Spleen (tissue), 11 donors: ENCODE measurements around the gene SLC46A1. TPM values are rescaled to one million over a fixed set of nuclear protein-coding genes. Genes with fewer than 3 reads are reported as not detected.
A peak's percentile ranks its signal among the peaks of the same experiment; 100 is the strongest.

Experiments used
- DNase-seq: peaks from one replicate; pipeline ENCODE4 v3.0.0-alpha.2; 2020
- H3K27ac ChIP-seq, 8 donors: fragments of 200-600 bp; sonication (generic) in 7 of 8; 1 replicate in 4 of 8; 2 replicates in 4 of 8; pipeline versions ENCODE4 v1.5.0 to v1.8.0; 2016 to 2021; ENCODE audit warnings: inconsistent platforms in 4 of 8, mild to moderate bottlenecking in 4 of 8, moderate library complexity in 1 of 8
- H3K27me3 ChIP-seq, 7 donors: fragments of 200-600 bp; sonication (generic) in 6 of 7; replicated peaks in 1 of 7; 1 replicate in 4 of 7; 2 replicates in 3 of 7; pipeline versions ENCODE4 v1.5.0 to v1.8.0; 2016 to 2021; ENCODE audit warnings: inconsistent platforms in 3 of 7, mild to moderate bottlenecking in 1 of 7
- H3K36me3 ChIP-seq, 6 donors: fragments of 200-600 bp; sonication (generic) in 5 of 6; 1 replicate in 4 of 6; 2 replicates in 2 of 6; pipeline versions ENCODE4 v1.5.0 to v1.8.0; 2016 to 2021; ENCODE audit warnings: inconsistent platforms in 2 of 6
- H3K4me1 ChIP-seq, 6 donors: fragments of 200-600 bp; sonication (generic) in 5 of 6; 1 replicate in 3 of 6; 2 replicates in 3 of 6; pipeline versions ENCODE4 v1.5.0 to v1.8.0; 2016 to 2021; ENCODE audit warnings: inconsistent platforms in 3 of 6
- H3K4me3 ChIP-seq, 8 donors: fragments of 200-600 bp; sonication (generic) in 7 of 8; 1 replicate in 4 of 8; 2 replicates in 4 of 8; pipeline versions ENCODE4 v1.5.0 to v1.8.0; 2016 to 2021; ENCODE audit warnings: inconsistent platforms in 4 of 8, mild to moderate bottlenecking in 4 of 8, moderate library complexity in 2 of 8
- H3K9me3 ChIP-seq, 8 donors: fragments of 200-600 bp; sonication (generic) in 7 of 8; 1 replicate in 4 of 8; 2 replicates in 4 of 8; pipeline versions ENCODE4 v1.5.0 to v1.8.0; 2016 to 2021; ENCODE audit warnings: inconsistent platforms in 4 of 8
- POLR2A ChIP-seq, 3 donors: fragments of 450-650 bp; IDR thresholded peaks; one replicate each; pipeline ENCODE4 v1.5.1; 2017; ENCODE audit warnings: antibody characterized with exemption in 3 of 3, mild to moderate bottlenecking in 1 of 3
- POLR2AphosphoS5 ChIP-seq, 3 donors: sonication (generic); formaldehyde crosslinking; IDR thresholded peaks; one replicate each; pipeline ENCODE4 v1.5.1; 2017; ENCODE audit warnings: antibody characterized with exemption in 3 of 3
- WGBS, 5 donors: extraction: QIAGEN DNeasy Blood & Tissue Kit in 3 of 5; methylation state at CpG; one replicate each; pipeline versions ENCODE4 v1.1.5 to v1.1.7; 2013 to 2018; 5-methylcytosine and 5-hydroxymethylcytosine counted together
- intact Hi-C: fragments of 100-400 bp; cut with DNase I; formaldehyde crosslinking; loops from one replicate; pipeline ENCODE4 v1.15.0; 2023; ENCODE audit warnings: low total_unique reads
- polyA plus RNA-seq, 3 donors: library from polyadenylated mRNA; stranded (reverse); fragments of 200-250 nt; gene quantifications; one replicate each; pipeline ENCODE4 v1.2.1, GENCODE V29; 2013
- total RNA-seq, 7 donors: library from RNA; depleted of rRNA in 3 of 7; stranded (reverse); fragments of >200 nt in 3 of 7; fragmentation: NEBNext Ultra II Directional in 4 of 7; extraction: Animal tissue kit (Norgen Biotek cat#: 25700) in 4 of 7; gene quantifications; one replicate each; pipeline versions ENCODE4 v1.1.0 to v1.2.1, GENCODE V29; 2016 to 2021
- TF ChIP-seq, protein P1 (sequence below), 11 experiments: fragments of 200-600 bp in 7 of 11; fragments of 450-650 bp in 4 of 11; sonication (generic) in 4 of 11; IDR thresholded peaks in 8 of 11; conservative IDR thresholded peaks in 3 of 11; 1 replicate in 7 of 11; 2 replicates in 4 of 11; pipeline versions ENCODE4 v1.4.0 to v1.8.0; 2016 to 2021; ENCODE audit warnings: antibody characterized with exemption in 11 of 11, inconsistent platforms in 4 of 11, mild to moderate bottlenecking in 1 of 11
- donor health status: healthy with polysubstance abuse.
- donor health status: DM: no; HTN: no; CAD: no; lungs with moderate emphysema.
- donor health status: DM: no; HTN: no; CAD: no.
- donor health status: Bipolar disorder and iron deficiency.
- donor health status: healthy.
- donor health status: DM: no; HTN: no; CAD: no.
- donor health status: DM: yes; HTN: yes; CAD: no.

Gene SLC46A1
- total and polyA plus RNA-seq, 10 donors, result 2.1 to 28.9 (median 20.6) TPM

DNA sequence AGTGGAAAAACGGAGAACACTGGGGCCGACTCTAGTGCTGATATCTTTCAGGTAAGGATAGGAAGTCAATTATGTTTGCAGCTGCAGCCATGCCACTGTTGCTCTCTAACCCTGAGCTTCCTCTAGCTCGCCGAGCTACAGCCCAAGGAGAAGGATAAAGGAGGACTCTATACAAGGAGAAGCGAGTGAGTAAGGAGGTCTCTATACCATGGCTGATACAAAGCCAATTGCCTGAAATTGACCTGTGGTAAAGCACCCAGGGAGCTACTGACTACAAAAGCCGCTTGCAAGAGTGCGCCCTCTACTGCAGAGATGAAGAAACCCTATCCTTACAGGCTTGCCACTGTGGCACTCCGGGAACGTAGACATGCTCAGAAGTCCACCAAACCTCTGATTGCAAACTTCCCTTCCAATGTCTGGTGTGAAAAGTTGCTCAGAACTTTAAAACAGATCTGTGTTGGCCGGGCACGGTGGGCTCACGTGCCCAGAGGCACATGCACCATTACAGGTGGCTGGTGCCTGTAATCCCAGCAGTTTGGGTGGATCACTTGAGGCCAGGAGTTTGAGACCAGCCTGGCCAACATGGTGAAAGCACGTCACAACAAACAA, 10.8 kb upstream of the SLC46A1 start:
- H3K4me3 ChIP-seq, result no peak overlapping the region
- intact Hi-C loops, result no loop called here
- H3K9me3 ChIP-seq, result no peaks in the 10 kb centered on the region
- no peaks in the 10 kb centered on the region for H3K36me3 ChIP-seq
- TF ChIP-seq POLR2A (IDR thresholded peaks at IDR 0.05), result no peak
- peak in 1 of 3 donors; percentile 20 for TF ChIP-seq POLR2AphosphoS5 (IDR thresholded peaks at IDR 0.05)
- TF ChIP-seq, protein P1, sequence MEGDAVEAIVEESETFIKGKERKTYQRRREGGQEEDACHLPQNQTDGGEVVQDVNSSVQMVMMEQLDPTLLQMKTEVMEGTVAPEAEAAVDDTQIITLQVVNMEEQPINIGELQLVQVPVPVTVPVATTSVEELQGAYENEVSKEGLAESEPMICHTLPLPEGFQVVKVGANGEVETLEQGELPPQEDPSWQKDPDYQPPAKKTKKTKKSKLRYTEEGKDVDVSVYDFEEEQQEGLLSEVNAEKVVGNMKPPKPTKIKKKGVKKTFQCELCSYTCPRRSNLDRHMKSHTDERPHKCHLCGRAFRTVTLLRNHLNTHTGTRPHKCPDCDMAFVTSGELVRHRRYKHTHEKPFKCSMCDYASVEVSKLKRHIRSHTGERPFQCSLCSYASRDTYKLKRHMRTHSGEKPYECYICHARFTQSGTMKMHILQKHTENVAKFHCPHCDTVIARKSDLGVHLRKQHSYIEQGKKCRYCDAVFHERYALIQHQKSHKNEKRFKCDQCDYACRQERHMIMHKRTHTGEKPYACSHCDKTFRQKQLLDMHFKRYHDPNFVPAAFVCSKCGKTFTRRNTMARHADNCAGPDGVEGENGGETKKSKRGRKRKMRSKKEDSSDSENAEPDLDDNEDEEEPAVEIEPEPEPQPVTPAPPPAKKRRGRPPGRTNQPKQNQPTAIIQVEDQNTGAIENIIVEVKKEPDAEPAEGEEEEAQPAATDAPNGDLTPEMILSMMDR (IDR thresholded peaks at IDR 0.05 in 8 of 11, conservative IDR thresholded peaks at IDR 0.05 in 3 of 11), result peak; percentile 40 to 81 (median 72)
- peaks cover 0 to 11% (median 6%) of the 10 kb centered on the region in 6 donors for H3K4me1 ChIP-seq
- WGBS, 5 donors, result 13 to 21% (median 15%) methylated on average over 13 of the region's 13 CpGs
- no peak overlapping the region for H3K27ac ChIP-seq
- DNase-seq, result no peak
- H3K27me3 ChIP-seq, result peaks cover 0 to 11% (median 0%) of the 10 kb centered on the region in 7 donors

DNA sequence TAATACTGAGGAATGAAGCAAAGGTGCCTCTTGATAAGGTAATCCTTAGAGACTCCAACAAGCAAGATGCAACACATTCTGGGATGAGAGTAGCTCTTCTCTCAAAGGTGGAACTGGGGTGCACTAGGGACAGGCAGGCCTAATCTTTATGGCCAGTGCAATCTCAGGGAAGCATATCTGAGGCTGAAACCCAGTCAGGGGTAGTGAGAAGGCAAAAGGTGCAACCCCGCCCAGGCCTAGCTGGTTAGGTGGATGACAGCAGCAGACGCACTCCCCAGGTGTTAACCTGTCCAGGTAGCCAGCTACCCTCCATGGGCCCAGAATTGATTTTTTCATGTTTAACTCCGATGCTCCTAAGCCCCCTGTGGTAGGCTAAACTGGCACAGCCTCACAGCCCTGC, 9.9 kb upstream of the SLC46A1 start:
- Histone ChIP-seq H3K9me3 (no peaks in the 10 kb centered on the region), H3K27ac (no peak overlapping the region), H3K36me3 (no peaks in the 10 kb centered on the region), H3K27me3 (peaks cover 0 to 11% (median 0%) of the 10 kb centered on the region in 7 donors), H3K4me1 (peaks cover 0 to 11% (median 6%) of the 10 kb centered on the region in 6 donors), H3K4me3 (no peak overlapping the region)
- TF ChIP-seq POLR2AphosphoS5 (IDR thresholded peaks at IDR 0.05), result no peak
- no peak for TF ChIP-seq POLR2A (IDR thresholded peaks at IDR 0.05)
- TF ChIP-seq, protein P1 (IDR thresholded peaks at IDR 0.05 in 8 of 11, conservative IDR thresholded peaks at IDR 0.05 in 3 of 11), result no peak
- intact Hi-C loops, result no loop called here
- DNase-seq, result no peak
- 86 to 96% (median 93%) methylated on average over 3 of the region's 3 CpGs for WGBS, 5 donors

DNA sequence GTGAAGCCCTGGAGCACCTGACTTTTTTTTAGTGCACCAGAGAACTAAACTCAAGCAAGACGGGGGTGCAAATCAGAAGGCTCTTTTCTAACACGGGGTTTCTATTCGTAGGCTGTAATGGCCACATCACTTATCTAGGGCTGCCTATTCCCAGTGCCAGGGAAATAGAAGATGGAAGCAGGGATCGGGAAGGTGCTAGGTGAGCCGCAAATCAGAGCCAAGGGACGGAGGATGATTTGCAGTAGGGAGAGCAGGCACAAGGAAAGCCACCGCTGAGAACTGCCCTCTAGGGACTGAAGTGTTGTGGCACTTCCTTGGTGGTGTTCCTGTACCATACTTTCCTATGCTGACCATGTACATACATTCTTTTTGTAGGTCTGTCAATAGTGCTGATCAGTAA, 7.8 kb upstream of the SLC46A1 start:
- Histone ChIP-seq H3K9me3 (no peaks in the 10 kb centered on the region), H3K36me3 (no peaks in the 10 kb centered on the region), H3K27me3 (no peaks in the 10 kb centered on the region), H3K4me1 (peaks cover 0 to 11% (median 6%) of the 10 kb centered on the region in 6 donors), H3K27ac (no peak overlapping the region), H3K4me3 (no peak overlapping the region)
- DNase-seq, result no peak
- WGBS, 5 donors, result 68 to 80% (median 73%) methylated on average over 7 of the region's 7 CpGs
- intact Hi-C loops, result no loop called here
- TF ChIP-seq POLR2A (IDR thresholded peaks at IDR 0.05) (no peak), POLR2AphosphoS5 (IDR thresholded peaks at IDR 0.05) (no peak)
- TF ChIP-seq, protein P1 (IDR thresholded peaks at IDR 0.05 in 8 of 11, conservative IDR thresholded peaks at IDR 0.05 in 3 of 11), result no peak

DNA sequence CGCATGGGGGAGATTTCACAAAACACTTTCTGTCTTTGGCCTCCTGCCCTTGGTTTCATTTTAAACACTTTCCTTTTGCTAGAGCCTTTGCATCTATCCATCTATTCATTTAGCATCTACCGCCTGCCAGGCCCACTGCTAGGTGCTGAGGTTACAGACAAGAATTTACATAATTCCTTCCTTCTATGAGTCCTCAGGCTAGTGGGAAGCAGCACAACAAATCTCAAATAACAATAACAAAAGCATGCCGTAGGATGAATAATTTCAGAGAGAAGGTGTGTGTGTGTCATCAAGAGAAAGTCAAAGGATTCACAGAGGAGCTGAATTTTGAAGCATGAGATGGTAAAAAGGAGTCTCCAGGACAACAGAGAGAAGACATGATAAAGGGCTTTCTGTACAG, 6.1 kb upstream of the SLC46A1 start:
- intact Hi-C loops, result no loop called here
- 79 to 90% (median 89%) methylated on average over 3 of the region's 3 CpGs for WGBS, 5 donors
- no peak for DNase-seq
- no peaks in the 10 kb centered on the region for H3K36me3 ChIP-seq
- H3K9me3 ChIP-seq, result no peaks in the 10 kb centered on the region
- no peak for TF ChIP-seq POLR2A (IDR thresholded peaks at IDR 0.05)
- TF ChIP-seq, protein P1 (IDR thresholded peaks at IDR 0.05 in 8 of 11, conservative IDR thresholded peaks at IDR 0.05 in 3 of 11), result no peak
- TF ChIP-seq POLR2AphosphoS5 (IDR thresholded peaks at IDR 0.05), result no peak
- H3K27me3 ChIP-seq, result no peaks in the 10 kb centered on the region
- peaks cover 0 to 15% (median 6%) of the 10 kb centered on the region in 6 donors for H3K4me1 ChIP-seq
- H3K4me3 ChIP-seq, result no peak overlapping the region
- H3K27ac ChIP-seq, result no peak overlapping the region
